ENCODE data around the gene EXO5.
A peak's percentile ranks its signal among the peaks of the same experiment; 100 is the strongest.
"Not testable (repeated sequence)": the region's sequence is repeated elsewhere in the genome, so short reads cannot be mapped to it uniquely, and the experiment has no call there.

Gene EXO5

GRCh38 chr1:40508375-40509341 is at the start of gene EXO5:
TSS of gene EXO5 (plus strand) at chr1:40508767. CDS start at chr1:40514545, 5,778 bp downstream.
- peak; percentile 79 for DNase-seq

- no peak for DNase-seq
Observed at GRCh38 chr1:40462956-40463590, 45.5 kb upstream of the EXO5 start.

- DNase-seq = no peak
Observed at GRCh38 chr1:40469327-40469726, 39.2 kb upstream of the EXO5 start.

- no peak for DNase-seq
Observed at GRCh38 chr1:40475268-40475667, 33.3 kb upstream of the EXO5 start.

- DNase-seq = peak; percentile 75
Observed at GRCh38 chr1:40476924-40477677, 31.5 kb upstream of the EXO5 start, which contains the start of gene ZFP69. TSS of gene ZFP69 (plus strand) at chr1:40477290. CDS start at chr1:40479362, 2,072 bp downstream.

GRCh38 chr1:40477678-40478053 is 30.9 kb upstream of the EXO5 start:
- no peak for DNase-seq

DNA sequence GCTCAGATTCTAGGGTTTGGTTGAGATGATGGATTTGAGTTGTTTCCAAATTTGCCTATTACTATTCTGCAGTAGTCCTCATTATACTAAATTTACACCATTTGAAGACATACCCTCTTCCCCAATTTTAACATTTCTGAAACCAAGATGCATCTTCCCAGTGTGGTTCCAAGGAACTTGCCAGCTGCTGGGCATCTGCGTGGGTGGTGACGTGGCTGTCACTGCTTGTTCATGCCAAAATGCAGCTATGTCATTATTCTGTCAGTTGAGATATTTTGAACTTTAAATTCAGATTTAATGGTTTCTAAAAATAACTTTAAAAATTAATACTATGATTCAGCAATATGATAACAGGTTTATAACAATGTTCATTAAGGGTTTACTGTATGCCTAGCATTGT is 30.3 kb upstream of the EXO5 start:
- no peak for DNase-seq

DNA sequence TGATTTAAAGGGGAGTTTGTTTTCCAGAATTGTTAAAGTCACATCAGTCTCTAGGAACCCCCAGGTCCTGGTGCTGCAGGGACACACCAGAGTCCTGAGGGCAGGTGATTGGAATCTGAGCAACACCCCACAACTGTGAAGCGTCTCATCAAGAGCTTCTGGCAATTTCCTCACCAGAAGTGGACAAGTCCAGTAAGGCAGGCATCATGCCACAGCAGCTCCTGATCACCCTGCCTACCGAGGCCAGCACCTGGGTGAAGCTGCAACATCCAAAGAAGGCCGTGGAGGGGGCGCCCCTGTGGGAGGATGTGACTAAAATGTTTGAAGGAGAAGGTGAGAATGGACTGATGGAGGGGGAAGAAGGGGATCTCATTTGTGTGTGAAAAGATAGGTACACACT is 29.4 kb upstream of the EXO5 start:
- no peak for DNase-seq

- DNase-seq = no peak
Observed at GRCh38 chr1:40495315-40495903, 13.2 kb upstream of the EXO5 start.

GRCh38 chr1:40502651-40503050 is 5.9 kb upstream of the EXO5 start:
- DNase-seq = not testable (repeated sequence)

DNA sequence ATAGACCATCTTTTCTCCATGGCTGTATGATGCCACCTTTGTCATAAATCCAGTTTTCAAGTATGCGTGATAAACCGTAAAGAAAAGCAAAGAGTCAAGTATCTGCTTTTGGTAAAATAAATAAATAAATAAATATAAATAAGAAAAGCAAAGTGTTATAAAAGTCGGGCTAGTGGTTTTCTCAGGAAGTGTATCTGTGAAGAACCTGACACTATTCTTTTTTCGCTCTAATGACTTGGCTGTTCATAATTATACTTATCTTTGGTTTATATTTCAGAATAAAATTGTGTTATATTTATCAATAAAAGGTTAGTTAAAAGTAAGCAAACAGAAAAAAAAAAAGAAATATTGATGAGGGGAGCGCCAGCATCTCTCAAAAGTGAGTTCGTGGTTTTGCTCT is 594 bp upstream of the EXO5 start:
- DNase-seq = no peak

GRCh38 chr1:40519517-40519916 is 10.9 kb downstream of the EXO5 start:
- DNase-seq = no peak

- no peak for DNase-seq
Observed at GRCh38 chr1:40530735-40531380, 22.3 kb downstream of the EXO5 start.

GRCh38 chr1:40531381-40532061 is 23.0 kb downstream of the EXO5 start, which contains the start of gene ZNF684:
TSS of gene ZNF684 (plus strand) at chr1:40531637. CDS start at chr1:40533167, 1,530 bp downstream.
- DNase-seq = peak; percentile 94

DNA sequence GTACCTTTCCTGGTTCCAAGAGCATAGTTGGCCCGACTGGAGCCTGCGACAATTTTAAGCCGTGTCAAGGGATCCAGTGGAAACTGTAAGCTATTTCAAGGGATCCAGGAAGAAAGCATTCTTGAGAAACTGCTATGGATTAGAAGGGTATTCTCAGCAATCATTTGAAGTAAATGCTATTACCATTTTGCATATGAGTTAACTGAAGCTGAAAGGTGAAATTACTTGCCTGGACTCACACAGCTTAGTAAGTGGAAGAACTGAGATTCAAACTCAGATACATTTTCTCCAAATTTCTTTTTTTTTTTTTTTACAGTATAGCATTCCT is 23.5 kb downstream of the EXO5 start:
- DNase-seq = peak; percentile 26

- DNase-seq = peak; percentile 46
Observed at GRCh38 chr1:40532844-40533424, 24.4 kb downstream of the EXO5 start.

- no peak for DNase-seq
Observed at GRCh38 chr1:40534589-40534988, 26.0 kb downstream of the EXO5 start.

- DNase-seq = no peak
Observed at GRCh38 chr1:40535732-40536131, 27.2 kb downstream of the EXO5 start.

GRCh38 chr1:40539338-40539737 is 30.8 kb downstream of the EXO5 start:
- no peak for DNase-seq

GRCh38 chr1:40546957-40547356 is 38.4 kb downstream of the EXO5 start:
- DNase-seq = no peak

DNA sequence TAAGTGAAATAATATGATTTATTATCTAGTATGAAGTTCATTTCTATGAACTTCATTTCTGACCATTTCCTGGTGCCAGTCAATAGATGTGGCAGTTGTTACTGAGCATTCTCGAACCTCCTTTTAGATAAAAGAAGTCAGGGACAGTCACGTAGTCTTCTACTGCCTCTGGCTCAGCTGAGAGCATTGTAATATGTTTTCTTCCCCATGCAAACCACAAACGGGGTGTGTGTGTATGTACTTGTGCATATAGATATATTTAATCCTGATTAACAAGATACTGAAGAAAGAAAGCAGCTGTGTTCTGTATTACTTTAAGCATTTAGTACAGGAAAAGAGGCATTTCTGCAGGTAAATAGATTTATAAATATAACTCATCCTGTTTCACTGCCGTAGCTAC is 44.5 kb downstream of the EXO5 start:
- DNase-seq = no peak
